Frontal cortex (tissue), 4 donors: ENCODE measurements around the gene DRICH1. TPM values are rescaled to one million over a fixed set of nuclear protein-coding genes. Genes with fewer than 3 reads are reported as not detected.
A peak's percentile ranks its signal among the peaks of the same experiment; 100 is the strongest.
"Not testable (repeated sequence)": the region's sequence is repeated elsewhere in the genome, so short reads cannot be mapped to it uniquely, and the experiment has no call there.

Experiments used
- DNase-seq, 2 donors: peaks; one replicate each; pipeline ENCODE4 v3.0.0; 2012; ENCODE audit warnings: low spot score in 2 of 2
- FAIRE-seq: peaks from 2 replicates; lab custom pipeline; 2012; peaks lifted over from hg19 to GRCh38; lab: Jason Lieb, UNC
- total RNA-seq: library from RNA; depleted of rRNA; stranded (reverse); fragments of >200 nt; gene quantifications from one replicate; pipeline ENCODE4 v1.2.3, GENCODE V29; 2014
- donor health status: control.
- donor health status: control.
- donor health status: control.

DRICH1 gene, protein sequence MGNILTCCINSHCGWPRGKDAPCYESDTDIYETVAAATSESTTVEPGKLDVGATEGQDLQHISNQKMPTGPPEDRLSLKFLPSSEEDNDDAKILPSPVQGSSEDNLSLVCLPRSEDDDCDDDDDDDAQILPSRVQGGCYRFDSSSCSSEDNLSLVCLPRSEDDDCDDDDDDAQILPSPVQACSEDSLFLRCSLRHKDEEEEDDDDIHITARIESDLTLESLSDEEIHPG
- total RNA-seq = 0.82 TPM

DNA sequence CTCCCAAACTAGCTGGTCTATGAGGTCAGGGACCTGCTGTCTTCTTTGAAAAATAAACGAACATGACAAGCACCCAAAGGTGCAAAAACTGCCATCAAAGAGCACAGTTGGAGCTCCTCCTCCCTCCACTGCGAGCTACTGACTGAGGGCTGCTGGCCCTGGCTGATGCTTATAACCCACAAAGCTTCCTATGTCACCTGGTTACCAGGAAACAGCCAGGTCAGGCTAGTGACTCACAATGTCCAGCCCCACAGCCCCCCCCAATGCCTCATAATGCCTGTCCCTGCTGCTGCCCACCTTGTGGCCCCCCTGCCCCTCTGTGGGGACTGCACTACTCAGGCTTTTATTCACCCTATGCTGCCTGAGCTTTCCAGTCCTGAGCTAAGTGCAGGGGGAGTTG is at the start of gene DRICH1:
DRICH1 (minus strand) TSS at position 144 of the 400 bp plus-strand sequence. CDS start 298 bp downstream, outside the sequence.
- DNase-seq (no peak), FAIRE-seq (no peak)

DNA sequence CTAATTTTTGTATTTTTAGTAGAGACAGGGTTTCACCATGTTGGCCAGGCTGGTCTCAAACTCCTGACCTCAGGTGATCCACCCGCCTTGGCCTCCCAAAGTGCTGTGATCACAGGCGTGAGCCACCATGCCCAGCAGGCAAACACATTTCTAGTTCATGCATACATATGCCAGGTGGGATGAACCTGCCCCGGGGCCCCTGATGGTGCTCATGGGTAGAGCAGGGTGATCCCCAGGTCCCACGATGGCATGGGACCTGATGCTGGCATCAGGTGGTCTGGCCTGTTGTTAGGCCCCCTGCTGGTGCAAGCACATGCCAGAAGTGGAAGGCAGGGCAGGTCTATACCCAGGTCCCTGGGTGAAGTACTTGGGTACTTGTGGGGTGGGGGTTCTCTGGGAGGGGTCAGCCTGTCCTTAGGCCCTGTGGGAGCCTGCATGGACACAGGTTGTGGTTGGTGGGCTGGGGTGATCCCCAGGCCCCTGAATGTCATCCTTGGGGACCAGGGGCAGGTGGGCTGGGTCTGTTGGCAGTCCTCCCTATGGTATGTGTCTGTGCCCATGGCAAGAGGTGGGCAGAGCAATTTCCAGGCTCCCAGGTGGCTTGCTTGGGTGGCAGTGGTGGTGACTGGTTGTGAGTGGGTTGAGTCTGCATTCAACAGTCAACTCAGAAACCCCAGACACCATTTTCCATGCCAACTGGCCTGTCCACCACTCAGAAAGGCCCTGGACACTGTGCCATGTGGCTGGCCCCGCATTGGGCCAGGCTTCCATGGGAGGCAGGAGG is 49.1 kb upstream of the DRICH1 start:
- FAIRE-seq (no peak), DNase-seq (no peak)

DNA sequence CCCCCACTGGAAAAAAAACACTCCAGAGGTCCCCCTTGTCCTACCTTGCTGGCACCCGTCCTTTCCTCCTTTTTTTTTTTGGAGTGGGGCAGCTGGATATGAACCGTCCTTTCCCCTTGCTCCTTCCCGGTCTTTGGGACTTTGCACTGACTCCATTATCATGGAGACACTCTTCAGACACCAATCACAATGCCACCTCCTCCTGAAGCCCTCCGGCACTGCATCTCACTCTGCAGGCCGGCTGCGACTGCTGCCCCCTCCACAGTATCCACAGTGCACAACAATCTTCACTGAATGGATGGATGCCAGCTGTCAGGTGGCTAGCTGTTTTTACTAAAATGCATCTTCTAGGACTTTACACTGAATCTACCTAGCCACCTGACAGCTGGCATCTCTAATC is 46.0 kb upstream of the DRICH1 start:
- no peak for DNase-seq
- FAIRE-seq = no peak

DNA sequence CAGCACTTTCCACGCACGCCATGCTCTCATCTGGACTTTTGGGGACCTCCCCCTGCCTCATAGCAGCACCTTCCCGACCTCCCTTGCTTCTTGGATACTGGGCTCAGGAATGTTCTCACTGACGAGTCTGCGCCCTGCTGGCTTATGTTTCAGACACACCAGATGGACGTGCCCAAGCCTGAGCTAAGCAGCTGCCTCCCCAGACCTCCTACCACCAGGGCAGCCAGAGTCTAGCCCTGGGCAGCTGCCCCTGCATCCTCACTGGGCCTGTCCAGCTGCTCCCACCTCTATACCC is 45.5 kb upstream of the DRICH1 start:
- no peak for FAIRE-seq
- no peak for DNase-seq

DNA sequence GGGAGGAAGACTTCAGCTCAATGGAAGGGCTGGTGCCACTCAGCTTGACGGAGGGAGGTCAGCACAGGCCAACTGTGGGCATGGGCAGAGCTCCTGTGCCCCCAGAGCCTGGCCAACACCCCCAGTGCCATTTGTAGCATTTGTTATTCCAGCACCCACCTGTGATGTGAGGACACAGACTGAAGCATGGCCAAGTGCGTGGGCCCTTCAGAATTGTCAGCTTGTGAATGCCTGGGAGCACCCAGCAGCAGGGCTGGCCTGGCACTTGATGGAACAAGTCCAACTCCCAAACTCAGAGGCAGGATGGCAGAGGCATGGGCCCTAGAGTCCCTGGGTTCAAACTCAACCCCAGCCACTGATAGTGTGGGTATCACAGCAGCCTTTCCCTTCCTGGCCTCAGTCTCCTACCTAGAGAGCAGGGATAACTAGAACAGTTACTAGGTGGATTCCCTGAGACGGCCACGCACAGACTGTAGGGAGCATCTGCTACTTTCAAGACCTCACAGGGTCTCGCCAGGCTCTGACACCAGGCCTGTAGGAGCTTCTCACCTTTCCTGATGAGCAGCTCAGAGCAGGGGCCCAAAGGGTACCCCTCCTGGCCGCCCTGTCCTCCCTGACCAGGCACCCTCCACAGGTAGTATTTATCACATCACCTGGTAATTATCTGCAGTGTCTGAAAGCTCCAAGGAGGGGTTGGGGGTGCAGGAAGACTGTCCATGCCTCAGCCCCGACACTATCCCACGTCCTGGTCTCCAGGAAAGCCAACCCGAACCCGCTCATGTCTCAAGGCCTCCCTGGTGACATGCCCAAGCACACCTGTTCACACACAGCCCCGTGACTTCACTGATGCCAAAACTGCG is 45.0 kb upstream of the DRICH1 start:
- FAIRE-seq, DNase-seq: not testable (repeated sequence)

DNA sequence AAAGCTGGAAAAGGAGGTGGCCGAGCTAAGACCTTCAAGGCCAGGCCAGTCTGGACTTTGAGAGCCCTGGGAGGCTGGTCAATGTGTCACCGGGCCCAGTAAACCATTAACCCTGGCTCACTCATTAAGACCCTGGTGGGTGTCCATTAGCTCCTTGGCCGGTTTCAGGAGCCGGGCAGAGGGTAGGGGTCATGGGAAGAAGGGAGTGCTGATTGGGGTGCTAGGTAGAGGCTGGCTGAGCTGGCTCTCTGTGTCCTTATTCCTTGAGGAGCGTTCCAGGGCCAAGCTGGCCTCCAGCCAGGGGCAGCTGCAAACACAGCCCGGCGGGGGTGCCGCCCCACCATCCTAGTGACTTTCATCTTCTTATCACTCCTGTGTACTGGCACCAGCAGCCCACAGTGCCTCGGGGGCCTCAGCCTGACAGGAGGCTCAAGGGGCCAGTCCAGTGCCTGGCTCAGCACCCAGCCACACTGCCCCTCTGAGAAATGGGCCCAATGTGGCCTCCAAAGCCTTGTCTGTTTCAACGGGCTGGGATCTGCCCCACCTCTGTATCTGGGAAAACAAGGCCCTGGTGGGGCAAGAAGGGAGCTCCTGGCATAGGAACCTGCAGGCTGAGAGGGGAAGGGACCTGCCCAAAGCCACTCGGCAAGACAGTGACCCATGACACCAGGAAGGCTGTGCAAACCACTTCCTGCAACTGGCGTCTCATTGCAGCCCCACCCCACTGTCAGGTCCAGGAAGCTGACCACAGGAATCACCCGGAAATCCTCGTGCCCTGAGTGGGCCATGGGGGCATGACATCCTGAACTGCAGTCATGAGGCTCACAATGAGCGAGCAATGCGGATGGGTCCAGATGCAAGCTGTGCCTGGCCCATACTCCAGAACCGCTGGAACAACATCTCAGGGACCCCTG is 43.6 kb upstream of the DRICH1 start:
- DNase-seq = no peak
- no peak for FAIRE-seq

DNA sequence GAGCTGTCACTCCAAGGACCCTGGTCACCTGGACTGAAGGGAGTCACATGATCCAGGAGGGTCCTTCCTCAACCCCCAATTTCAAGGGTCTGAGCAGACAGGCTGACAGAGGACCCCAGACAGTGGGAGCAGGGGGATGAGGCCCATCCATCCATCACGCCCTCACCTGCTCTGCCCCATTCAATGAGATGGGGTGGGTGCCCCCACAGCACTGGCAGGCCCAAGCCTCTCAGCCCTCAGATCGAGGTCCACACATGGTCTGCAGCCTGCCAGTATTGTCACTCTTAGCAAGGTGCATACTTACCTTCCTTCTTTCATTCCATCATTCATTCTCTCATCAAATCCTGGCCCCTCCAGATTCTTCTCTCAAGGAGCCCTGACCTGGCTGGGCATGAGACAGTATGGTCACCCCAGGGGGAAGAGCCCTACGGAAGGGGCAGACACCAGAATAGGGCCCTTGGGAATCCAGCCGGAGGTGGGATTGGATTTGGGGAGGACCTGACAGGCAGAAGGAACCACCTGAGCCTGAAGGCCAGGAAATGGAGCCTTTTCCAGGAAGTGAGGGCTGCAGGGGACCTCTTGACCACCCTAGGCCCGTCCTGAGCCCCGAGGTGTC is 42.9 kb upstream of the DRICH1 start:
- not testable (repeated sequence) for DNase-seq, FAIRE-seq

DNA sequence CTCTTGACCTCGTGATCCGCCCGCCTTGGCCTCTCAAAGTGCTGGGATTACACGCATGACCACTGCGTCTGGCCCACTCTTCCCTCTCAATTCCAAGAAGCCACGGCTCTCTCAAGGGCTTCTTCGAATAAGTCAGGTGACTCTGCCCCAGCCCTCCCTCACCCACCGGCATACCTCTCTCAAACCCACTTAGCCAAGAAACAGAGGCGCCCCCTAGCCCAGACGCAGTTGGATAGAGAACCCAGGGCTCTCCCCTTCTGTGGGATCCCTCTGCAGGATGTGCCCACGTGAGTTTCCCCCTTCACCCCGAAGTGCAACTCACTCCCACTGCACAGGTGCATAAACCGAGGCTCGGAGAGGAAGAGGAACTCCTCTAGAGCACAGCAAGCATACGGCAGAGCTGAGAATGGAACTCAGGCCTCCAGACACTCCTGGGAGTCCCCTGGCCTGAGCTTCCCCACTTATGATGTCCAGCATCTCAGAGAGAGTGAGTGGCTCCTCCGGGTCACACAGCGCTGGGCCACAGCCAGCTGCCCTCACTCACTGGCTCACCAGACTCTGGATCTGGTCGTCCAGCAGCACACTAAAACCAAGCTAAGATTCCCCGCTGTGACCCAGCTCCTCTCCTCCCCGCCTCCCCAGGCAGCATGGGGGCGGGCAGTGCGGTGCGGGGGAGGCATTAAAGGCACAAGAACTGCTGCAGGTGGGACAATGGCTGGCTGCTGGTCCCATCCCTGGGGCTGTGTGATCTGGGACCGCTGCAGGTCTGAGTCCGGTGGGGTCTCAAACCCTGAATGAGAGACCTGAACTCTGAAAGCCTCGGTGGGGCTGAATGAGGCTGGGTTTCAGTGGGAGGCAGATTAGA is 41.9 kb upstream of the DRICH1 start:
- FAIRE-seq (no peak), DNase-seq (peak in 1 of 2 donors; percentile 46)

DNA sequence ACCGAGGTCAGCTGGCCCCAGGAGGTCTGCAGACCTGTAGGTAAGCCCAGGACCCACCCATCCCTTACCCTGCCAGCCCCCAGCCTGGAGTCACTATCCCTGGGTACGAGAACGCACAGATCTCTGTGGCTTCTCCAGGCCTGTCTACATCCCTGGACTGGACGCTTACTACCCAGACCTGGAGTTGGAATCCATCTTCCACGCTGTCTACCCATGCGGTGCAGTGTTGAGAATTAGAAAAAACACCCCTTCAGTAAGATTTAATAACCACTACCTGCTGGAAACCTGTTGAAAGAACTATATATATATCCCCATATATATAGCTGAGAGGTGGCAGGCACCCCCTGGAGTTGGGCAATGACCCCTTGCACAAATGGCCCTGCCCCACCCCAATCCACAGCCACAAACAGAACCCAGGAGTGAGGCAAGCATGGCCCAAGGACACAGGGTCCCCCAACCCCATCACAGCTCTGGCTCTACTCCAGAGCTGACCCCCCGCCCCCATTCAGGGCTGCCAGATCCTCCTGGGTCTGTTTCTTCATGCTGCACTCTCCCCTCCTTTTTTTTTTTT is 41.0 kb upstream of the DRICH1 start:
- FAIRE-seq (no peak), DNase-seq (no peak)

DNA sequence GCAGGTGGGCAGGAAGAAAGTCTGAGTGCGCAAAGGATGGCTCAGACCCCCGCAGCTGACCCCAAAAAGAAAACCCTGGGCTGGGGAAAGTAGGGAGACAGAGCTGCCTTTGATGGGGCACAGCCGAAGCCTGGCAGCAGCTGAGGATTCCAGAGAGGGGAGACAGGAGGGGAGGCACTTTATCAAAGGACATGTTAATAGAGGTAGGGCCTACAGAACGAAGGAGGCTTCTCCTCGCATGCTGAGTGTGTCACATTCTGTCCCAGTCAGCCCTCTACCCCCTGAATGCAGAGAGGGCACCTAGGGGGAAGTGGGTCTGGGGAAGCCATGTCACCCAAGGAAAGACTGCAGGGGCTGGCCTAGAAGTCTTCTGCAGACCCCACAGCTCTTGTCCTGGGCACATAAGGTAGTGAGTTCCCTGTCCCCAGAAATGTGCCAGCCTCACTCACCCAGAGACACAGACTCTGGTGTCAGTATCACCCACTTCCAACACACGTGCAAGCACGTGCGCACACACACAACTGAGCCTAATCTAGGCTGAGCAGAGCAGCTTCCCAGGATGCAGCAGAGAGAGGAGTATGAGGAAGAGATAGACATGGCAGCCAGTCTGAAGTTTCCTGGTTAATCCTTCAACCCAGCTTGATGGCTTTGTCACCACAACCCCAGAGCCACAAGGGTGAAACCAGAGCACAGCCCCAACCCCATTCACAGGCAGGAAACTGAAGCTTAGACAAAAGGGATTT is 40.4 kb upstream of the DRICH1 start:
- DNase-seq, FAIRE-seq: not testable (repeated sequence)

DNA sequence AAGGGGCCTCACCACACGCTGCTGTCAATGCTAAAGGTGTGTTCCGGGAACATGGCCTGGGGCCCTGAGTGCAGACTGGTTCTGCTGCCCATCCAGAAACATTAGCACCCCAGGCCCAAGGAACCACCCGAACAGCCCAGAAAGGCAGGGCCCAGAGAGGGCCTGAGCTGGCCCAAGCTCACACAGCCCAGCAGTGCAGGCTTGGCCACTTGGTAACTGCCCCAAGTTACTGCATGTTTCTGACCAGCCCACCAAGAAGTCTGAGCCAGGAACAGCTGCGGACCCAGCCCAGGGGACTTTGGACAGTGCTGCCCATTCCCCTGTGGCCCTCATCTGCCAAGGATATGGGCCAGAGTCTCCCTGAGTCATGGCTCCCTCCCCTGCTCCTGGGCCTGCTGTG is 39.3 kb upstream of the DRICH1 start:
- FAIRE-seq, DNase-seq: not testable (repeated sequence)

DNA sequence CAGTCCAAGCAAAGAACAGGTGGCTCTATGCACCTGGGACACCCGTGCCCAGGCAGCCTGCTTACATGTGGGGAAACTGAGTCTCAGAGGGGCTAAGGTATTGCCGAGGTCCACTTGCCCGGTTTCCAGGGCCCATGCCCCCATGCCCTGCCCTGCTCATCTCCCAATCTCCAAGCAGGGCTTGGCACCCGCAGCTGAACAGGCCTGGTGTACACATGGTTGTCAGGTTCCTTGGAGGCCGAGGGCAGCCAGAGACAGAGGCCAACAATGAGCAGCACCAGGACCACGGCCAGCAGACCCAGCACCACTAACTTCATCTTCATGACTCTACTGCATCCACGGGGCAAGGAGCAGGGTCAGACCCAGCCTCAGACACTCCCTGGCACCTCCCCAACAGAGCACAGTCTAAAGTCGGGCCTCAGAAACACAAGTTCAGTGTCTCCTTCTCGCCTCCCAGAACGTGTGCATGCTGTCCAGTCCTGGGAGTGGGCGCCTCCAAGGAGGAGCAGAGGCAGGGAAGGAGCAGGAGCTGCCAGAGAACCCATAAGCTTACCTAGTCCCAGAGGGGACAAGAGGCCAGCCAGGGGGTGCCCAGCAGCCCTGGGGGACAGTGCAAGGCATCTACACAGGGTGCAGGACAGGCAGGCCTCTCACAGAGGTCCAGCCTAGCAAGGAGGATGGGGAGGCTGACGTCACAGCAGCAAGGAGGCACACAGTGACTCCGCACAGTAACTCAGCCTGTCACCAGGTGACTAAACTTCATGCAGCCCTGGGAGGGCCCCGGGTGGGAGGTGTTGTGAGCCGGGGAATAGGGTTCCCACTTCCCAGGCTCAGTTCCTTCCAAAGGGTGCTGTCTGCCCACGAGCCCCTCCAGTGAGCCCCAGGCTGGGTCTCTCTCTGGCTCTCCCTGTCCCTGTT is 38.5 kb upstream of the DRICH1 start:
- DNase-seq (no peak), FAIRE-seq (no peak)

DNA sequence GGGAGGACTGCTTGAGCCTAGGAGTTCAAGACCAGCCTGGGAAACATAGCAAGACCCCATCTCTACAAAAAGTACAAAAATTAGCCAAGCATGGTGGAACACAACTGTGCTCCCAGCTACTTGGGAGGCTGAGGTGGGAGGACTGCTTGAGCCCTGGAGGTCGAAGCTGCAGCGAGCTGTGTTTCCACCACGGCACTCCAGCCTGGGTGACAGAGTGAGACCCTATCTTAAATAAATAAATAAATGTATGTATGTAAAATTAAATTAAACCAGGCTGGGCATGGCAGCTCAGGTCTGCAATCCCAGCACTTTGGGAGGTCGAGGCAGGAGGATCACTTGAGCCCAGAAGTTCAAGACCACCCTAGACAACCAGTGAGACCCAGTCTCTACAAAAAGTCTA is 28.3 kb upstream of the DRICH1 start:
- not testable (repeated sequence) for FAIRE-seq, DNase-seq

DNA sequence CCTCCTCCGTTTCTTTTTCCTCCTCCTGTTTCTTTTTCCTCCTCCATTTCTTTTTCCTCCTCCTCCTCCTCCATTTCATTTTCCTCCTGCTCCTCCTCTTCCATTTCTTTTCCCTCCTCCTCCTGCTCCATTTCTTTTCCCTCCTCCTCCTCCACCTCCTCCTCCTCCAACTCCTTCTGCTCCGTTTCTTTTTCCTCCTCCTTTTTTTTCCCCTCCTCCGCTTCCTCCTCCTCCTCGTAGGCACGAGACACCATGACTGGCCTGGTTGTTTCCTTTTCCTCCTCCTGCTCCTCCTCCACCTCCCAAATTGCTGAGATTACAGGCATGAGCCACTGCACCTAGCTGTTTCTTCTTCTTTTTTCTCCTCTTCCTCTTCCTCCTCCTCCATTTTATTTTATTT is 25.6 kb upstream of the DRICH1 start:
- no peak for FAIRE-seq

DNA sequence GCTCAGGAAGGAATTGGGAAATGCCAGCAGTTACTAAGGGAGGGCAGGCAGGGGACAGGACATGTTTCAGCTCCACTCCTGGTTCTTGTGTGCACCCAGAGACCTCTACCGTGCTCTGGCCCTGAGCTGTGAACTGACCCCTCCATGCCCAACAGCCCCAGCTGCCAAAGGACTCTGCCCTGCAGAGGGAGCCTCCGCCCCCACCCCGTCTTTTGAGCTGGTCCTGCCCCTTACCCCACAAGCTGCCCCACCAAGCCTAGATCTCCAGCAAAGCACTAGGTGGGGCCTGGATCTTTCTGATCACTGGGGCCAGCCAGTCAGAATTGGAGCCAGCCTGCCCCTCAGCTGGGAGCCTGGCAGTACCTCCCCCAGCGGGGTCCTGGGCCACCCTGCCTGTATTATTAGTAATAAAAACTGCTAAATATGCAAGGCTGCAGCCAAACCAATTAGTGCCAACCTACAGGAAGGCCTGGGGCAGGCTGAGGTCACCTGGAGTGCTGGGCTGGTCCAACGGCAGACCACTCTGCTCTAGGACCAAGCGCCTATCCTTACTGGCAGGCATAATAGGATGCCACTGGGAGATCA is 23.9 kb upstream of the DRICH1 start:
- no peak for FAIRE-seq
- DNase-seq = no peak

More for the DNA sequence above, 25.6 kb upstream of the DRICH1 start:
- no peak for DNase-seq

DNA sequence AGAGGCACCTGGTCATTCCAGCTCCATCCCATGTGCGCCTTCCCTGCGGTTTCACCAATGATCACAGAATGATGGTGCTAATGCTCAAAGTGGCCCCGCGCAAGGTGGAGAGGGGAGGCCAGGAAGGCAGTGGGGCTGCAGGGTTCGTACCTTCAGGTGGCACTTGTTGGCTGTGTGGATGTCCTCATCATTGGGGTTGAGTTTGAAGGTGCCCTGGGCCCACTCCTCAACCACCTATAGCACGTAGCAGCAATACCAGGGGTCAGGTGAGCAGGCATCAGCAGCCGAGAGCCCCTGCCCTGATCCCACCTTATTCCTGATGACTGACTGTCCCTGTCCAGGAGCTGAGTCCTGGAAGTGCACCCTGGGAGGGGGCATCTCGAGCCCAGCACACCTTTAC is 20.6 kb upstream of the DRICH1 start:
- FAIRE-seq (no peak), DNase-seq (no peak)
